Gastrocnemius medialis (tissue), 4 donors: Measurements from ENCODE around the gene AP1S3. TPM values are rescaled to one million over a fixed set of nuclear protein-coding genes. Genes with fewer than 3 reads are reported as not detected.

Experiments used
- ATAC-seq, 2 donors: fragments of 150-250 bp; one replicate each; pipeline ENCODE4 v1.9.1; 2016
- DNase-seq, 2 donors: peaks; one replicate each; pipeline ENCODE4 v3.0.0-alpha.2; 2019
- H3K27ac ChIP-seq, 4 donors: fragments of 200-600 bp; sonication (generic); 1 replicate in 1 of 4; 2 replicates in 3 of 4; pipeline ENCODE4 v1.5.1; 2016 to 2018; ENCODE audit warnings: mild to moderate bottlenecking in 2 of 4, moderate library complexity in 1 of 4
- H3K27me3 ChIP-seq, 3 donors: fragments of 200-600 bp; sonication (generic) in 2 of 3; 1 replicate in 1 of 3; 2 replicates in 2 of 3; pipeline versions ENCODE4 v1.5.1 to v1.6.0; 2016 to 2019; ENCODE audit warnings: mild to moderate bottlenecking in 1 of 3, moderate library complexity in 1 of 3
- H3K36me3 ChIP-seq, 2 donors: fragments of 200-600 bp; sonication (generic) in 1 of 2; one replicate each; pipeline ENCODE4 v1.5.1; 2017 to 2018
- H3K4me1 ChIP-seq, 2 donors: fragments of 200-600 bp; sonication (generic) in 1 of 2; one replicate each; pipeline ENCODE4 v1.5.1; 2016 to 2017; ENCODE audit warnings: mild to moderate bottlenecking in 2 of 2
- H3K4me3 ChIP-seq, 4 donors: fragments of 200-600 bp; sonication (generic) in 3 of 4; 1 replicate in 1 of 4; 2 replicates in 3 of 4; pipeline ENCODE4 v1.5.1; 2016 to 2019; ENCODE audit warnings: mild to moderate bottlenecking in 2 of 4
- H3K9me3 ChIP-seq, 3 donors: fragments of 200-600 bp; sonication (generic) in 2 of 3; 1 replicate in 1 of 3; 2 replicates in 2 of 3; pipeline ENCODE4 v1.5.1; 2016 to 2019
- CTCF ChIP-seq, 5 experiments: fragments of 450-650 bp in 3 of 5; fragments of 200-600 bp in 2 of 5; sonication (generic) in 2 of 5; IDR thresholded peaks in 4 of 5; conservative IDR thresholded peaks in 1 of 5; 1 replicate in 4 of 5; 2 replicates in 1 of 5; pipeline ENCODE4 v1.5.1; 2016 to 2019; ENCODE audit warnings: antibody characterized with exemption in 5 of 5, mild to moderate bottlenecking in 3 of 5, moderate library complexity in 3 of 5
- POLR2A ChIP-seq, 2 donors: fragments of 450-650 bp; IDR thresholded peaks; one replicate each; pipeline ENCODE4 v1.6.1; 2017; ENCODE audit warnings: antibody characterized with exemption in 2 of 2, mild to moderate bottlenecking in 2 of 2, moderate library complexity in 2 of 2
- in situ Hi-C, 4 donors: fragments of 200-750 bp; cut with MboI; loops; one replicate each; pipeline versions ENCODE4 v1.15.0 to v1.8.0; 2017; ENCODE audit warnings: low sequenced_read_pairs in 4 of 4
- intact Hi-C: fragments of 100-400 bp; cut with DNase I; formaldehyde crosslinking; loops from one replicate; pipeline ENCODE4 v1.15.1; 2023; ENCODE audit warnings: low total_unique reads
- total RNA-seq, 4 donors: library from RNA; depleted of rRNA; stranded (reverse); fragments of >200 nt; gene quantifications; one replicate each; pipeline versions ENCODE4 v1.1.0 to v1.2.3, GENCODE V29; 2016

Gene AP1S3
- total RNA-seq, 4 donors from 2014 or later: 0.20 TPM; not detected in 3

DNA sequence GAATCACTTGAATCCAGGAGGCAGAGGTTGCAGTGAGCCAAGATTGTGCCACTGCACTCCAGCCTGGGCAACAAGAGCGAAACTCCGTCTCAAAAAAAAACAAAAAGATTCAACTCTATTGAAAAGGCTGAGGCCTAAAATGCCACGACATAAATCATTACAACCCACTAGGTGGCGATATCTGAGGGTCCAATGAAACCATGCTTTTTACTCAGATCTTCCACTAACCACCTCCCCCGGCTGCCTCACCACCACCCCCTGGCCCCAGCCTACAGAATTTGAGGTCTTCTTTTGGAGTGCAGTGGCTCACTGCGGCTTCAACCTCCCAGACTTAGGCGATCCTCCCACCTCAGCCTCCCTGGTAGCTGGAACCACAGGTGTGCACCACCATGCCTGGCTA is 57.5 kb downstream of the AP1S3 start:
- intact Hi-C loops: no loop called here
- in situ Hi-C loops: loop anchor here in 1 of 4 donors (25.0 kb wide), 1 partner anchor 818 kb away; no protein-coding TSS in a partner anchor
- H3K27me3 ChIP-seq: no peaks in the 10 kb centered on the region
- DNase-seq (no peak), ATAC-seq (no peak)
- H3K9me3 ChIP-seq: no peaks in the 10 kb centered on the region
- TF ChIP-seq CTCF (IDR thresholded peaks at IDR 0.05 in 4 of 5, conservative IDR thresholded peaks at IDR 0.05 in 1 of 5) (no peak), POLR2A (IDR thresholded peaks at IDR 0.05) (no peak)
- H3K27ac ChIP-seq: no peak overlapping the region
- no peak overlapping the region for H3K4me3 ChIP-seq
- H3K4me1 ChIP-seq: no peaks in the 10 kb centered on the region
- H3K36me3 ChIP-seq: no peaks in the 10 kb centered on the region

GRCh38 chr2:223774193-223774592 is 63.2 kb downstream of the AP1S3 start:
- ATAC-seq: no peak
- in situ Hi-C loops: no loop called here

DNA sequence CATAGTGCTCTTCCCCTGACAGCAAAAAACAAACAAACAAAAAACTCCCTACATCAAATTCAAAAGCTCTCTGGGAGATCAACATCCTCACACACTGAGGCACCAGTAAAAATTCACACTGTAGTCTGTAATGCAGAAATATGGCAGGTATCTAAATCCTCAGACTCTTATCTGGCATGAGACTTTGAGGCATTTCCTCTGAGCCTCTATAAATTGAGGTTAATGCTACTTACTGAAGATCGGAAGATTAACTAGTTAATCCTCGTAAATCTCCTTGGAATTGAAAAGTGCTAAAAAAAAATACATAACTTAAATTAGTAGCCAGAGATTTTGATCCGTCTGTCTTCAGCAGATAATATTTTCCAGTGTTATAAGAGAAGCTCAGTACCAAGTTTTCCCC is 65.0 kb downstream of the AP1S3 start:
- ATAC-seq (no peak), DNase-seq (no peak)
- Histone ChIP-seq H3K36me3 (no peaks in the 10 kb centered on the region), H3K4me3 (no peak overlapping the region), H3K27ac (no peak overlapping the region), H3K27me3 (no peaks in the 10 kb centered on the region), H3K4me1 (no peaks in the 10 kb centered on the region), H3K9me3 (no peaks in the 10 kb centered on the region)
- in situ Hi-C loops (no loop called here), intact Hi-C loops (no loop called here)
- TF ChIP-seq POLR2A (IDR thresholded peaks at IDR 0.05) (no peak), CTCF (IDR thresholded peaks at IDR 0.05 in 4 of 5, conservative IDR thresholded peaks at IDR 0.05 in 1 of 5) (no peak)

More at GRCh38 chr2:223774193-223774592, 63.2 kb downstream of the AP1S3 start:
- no peak for TF ChIP-seq POLR2A (IDR thresholded peaks at IDR 0.05)
- no peak for TF ChIP-seq CTCF (IDR thresholded peaks at IDR 0.05 in 4 of 5, conservative IDR thresholded peaks at IDR 0.05 in 1 of 5)
- H3K4me3 ChIP-seq: no peak overlapping the region
- H3K27me3 ChIP-seq: no peaks in the 10 kb centered on the region
- H3K36me3 ChIP-seq: no peaks in the 10 kb centered on the region
- no peaks in the 10 kb centered on the region for H3K9me3 ChIP-seq
- intact Hi-C loops: no loop called here
- no peaks in the 10 kb centered on the region for H3K4me1 ChIP-seq
- no peak for DNase-seq
- no peak overlapping the region for H3K27ac ChIP-seq

DNA sequence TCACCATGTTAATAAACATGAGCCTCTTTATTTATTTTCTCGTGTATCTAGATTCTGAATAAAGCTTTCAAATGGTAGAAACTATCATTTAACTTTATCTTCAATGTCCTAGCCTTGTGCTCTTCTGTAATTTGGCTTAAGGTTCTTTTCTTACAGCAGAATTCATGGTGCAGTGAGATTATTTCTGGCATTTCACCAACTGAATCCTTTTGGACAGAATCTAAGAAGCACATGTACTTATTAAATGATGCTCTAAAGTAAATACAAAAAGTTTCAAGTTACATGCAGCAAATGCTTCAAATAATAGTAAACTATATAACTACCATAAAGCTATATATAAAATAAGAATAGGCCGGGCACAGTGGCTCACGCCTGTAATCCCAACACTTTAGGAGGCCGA is 65.9 kb downstream of the AP1S3 start:
- ATAC-seq (no peak), DNase-seq (no peak)
- no peaks in the 10 kb centered on the region for H3K27me3 ChIP-seq
- in situ Hi-C loops: no loop called here
- intact Hi-C loops: no loop called here
- H3K4me3 ChIP-seq: no peak overlapping the region
- no peaks in the 10 kb centered on the region for H3K4me1 ChIP-seq
- H3K36me3 ChIP-seq: no peaks in the 10 kb centered on the region
- H3K27ac ChIP-seq: no peak overlapping the region
- no peak for TF ChIP-seq POLR2A (IDR thresholded peaks at IDR 0.05)
- TF ChIP-seq CTCF (IDR thresholded peaks at IDR 0.05 in 4 of 5, conservative IDR thresholded peaks at IDR 0.05 in 1 of 5): no peak
- H3K9me3 ChIP-seq: no peaks in the 10 kb centered on the region

- in situ Hi-C loops: no loop called here
Observed at GRCh38 chr2:223768179-223768578, 69.2 kb downstream of the AP1S3 start.

More at GRCh38 chr2:223768179-223768578, 69.2 kb downstream of the AP1S3 start:
- no peak overlapping the region for H3K4me3 ChIP-seq
- no peaks in the 10 kb centered on the region for H3K36me3 ChIP-seq
- H3K27me3 ChIP-seq: no peaks in the 10 kb centered on the region
- H3K4me1 ChIP-seq: no peaks in the 10 kb centered on the region
- TF ChIP-seq POLR2A (IDR thresholded peaks at IDR 0.05) (no peak), CTCF (IDR thresholded peaks at IDR 0.05 in 4 of 5, conservative IDR thresholded peaks at IDR 0.05 in 1 of 5) (no peak)
- no peaks in the 10 kb centered on the region for H3K9me3 ChIP-seq
- no peak for DNase-seq
- no peak overlapping the region for H3K27ac ChIP-seq
- intact Hi-C loops: no loop called here
- no peak for ATAC-seq
